GM10248 (cell line): Measurements from ENCODE around the gene TSPAN5.
A peak's percentile ranks its signal among the peaks of the same experiment; 100 is the strongest.

Experiments used
- CTCF ChIA-PET: fragments of 300-600 bp; sonication (Branson Sonifier 250); formaldehyde crosslinking; extraction: SDS; loops from one replicate; lab custom pipeline; 2021; ENCODE audit warnings: antibody characterized with exemption; lab: Yijun Ruan, JAX
- POLR2A ChIA-PET: fragments of 350-650 bp; sonication (Branson Sonifier 250); formaldehyde crosslinking; extraction: SDS; loops from one replicate; lab custom pipeline; 2020; ENCODE audit warnings: antibody characterized with exemption; lab: Yijun Ruan, JAX
- DNase-seq: peaks from one replicate; pipeline ENCODE4 v3.0.0; 2012; ENCODE audit errors: extremely low spot score
- TF ChIP-seq, protein P1 (sequence below): IDR thresholded peaks from 2 replicates; pipeline ENCODE4 v1.5.1; 2012; ENCODE audit warnings: mild to moderate bottlenecking, low read depth; ENCODE audit errors: extremely low read depth, missing control alignments, control extremely low read depth

TSPAN5 gene

DNA sequence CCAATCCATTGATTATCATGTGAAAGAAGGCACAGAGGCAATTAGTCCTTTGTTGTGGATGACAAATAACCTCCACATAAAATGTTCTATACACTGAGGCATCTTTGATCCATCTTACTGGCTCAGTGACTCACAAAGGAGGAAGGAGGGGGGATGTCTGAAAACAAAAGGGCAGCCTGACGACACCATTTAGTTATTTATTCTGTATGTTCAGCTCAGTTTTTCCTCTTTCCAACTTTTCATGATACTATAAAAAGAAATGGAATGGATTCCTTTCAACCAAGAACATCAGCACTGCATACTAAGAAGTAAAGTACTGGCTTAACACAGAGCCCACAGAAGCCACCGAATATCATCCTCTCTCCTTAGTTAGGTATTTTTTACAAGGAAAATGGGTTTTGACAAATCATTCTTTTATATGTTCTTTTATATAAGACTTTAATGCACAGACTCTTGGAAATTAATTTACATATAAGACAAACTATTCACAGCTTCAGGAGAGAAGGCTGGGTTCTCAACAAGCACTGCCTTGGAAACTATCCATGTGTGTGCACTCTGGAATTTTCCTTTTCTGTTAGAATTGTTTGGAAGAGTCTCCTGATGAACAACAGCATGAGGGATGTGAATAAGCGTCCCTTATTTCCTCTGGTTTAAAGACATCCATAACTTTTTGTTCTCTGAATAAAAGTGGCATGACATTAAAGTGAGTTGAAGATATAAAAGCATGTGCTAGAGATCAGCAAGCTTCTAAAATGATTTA lies 135.6 kb downstream of the TSPAN5 start:
- TF ChIP-seq, protein P1, sequence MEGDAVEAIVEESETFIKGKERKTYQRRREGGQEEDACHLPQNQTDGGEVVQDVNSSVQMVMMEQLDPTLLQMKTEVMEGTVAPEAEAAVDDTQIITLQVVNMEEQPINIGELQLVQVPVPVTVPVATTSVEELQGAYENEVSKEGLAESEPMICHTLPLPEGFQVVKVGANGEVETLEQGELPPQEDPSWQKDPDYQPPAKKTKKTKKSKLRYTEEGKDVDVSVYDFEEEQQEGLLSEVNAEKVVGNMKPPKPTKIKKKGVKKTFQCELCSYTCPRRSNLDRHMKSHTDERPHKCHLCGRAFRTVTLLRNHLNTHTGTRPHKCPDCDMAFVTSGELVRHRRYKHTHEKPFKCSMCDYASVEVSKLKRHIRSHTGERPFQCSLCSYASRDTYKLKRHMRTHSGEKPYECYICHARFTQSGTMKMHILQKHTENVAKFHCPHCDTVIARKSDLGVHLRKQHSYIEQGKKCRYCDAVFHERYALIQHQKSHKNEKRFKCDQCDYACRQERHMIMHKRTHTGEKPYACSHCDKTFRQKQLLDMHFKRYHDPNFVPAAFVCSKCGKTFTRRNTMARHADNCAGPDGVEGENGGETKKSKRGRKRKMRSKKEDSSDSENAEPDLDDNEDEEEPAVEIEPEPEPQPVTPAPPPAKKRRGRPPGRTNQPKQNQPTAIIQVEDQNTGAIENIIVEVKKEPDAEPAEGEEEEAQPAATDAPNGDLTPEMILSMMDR = no peak
- ChIA-PET POLR2A (no interaction called here), CTCF (interaction anchor here (1.6 kb wide), 1 partner anchor 534 kb away, joined by 3 read pairs; no protein-coding TSS in a partner anchor)
- no peak for DNase-seq

DNA sequence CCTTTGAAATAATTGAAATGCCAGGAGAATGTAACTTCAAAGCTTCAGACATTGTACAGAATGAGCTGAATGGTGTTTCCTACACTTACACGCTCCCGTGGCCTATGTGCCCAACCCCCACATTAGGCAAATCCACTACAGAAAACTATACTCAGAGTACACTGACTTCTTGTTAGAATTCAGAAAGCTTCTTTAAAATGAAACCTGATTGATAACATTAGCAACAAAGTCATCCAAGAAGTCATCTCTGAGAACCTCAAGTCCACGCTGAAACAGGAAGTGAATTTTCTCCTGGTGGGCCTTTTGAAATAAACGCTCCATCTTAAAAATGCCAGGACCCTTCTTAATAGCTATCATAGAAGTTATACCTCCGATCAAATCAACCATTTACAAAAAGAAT lies 136.3 kb downstream of the TSPAN5 start:
- CTCF ChIA-PET = interaction anchor here (0.7 to 1.6 kb wide), 2 partner anchors 379 to 534 kb away, joined by 3 read pairs; partner anchors contain the start of gene STPG2
- POLR2A ChIA-PET = no interaction called here
- TF ChIP-seq, protein P1 = no peak
- DNase-seq = no peak

DNA sequence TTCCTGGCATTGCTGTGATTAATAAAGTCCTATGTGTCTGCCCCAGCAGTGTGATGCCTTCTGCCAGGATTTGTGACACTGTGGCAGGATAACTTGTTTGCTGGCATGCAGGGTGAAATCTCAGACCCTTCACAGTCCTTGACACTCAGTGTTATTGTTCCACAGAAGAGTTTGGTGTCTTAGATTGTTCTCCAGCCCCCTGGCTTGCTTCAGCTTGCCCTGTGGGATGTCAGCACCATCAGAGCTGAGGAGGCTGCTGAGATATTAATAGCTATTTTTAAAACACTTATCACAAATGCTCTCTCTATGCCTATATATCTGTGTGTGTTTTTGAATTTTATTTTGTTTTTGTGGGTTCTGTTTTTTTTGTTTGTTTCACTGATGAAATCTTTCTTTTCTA lies 136.9 kb downstream of the TSPAN5 start:
- POLR2A ChIA-PET = no interaction called here
- TF ChIP-seq, protein P1 = no peak
- CTCF ChIA-PET = interaction anchor here (0.7 to 1.6 kb wide), 2 partner anchors 379 to 535 kb away, joined by 3 read pairs; partner anchors contain the start of gene STPG2
- DNase-seq = no peak

DNA sequence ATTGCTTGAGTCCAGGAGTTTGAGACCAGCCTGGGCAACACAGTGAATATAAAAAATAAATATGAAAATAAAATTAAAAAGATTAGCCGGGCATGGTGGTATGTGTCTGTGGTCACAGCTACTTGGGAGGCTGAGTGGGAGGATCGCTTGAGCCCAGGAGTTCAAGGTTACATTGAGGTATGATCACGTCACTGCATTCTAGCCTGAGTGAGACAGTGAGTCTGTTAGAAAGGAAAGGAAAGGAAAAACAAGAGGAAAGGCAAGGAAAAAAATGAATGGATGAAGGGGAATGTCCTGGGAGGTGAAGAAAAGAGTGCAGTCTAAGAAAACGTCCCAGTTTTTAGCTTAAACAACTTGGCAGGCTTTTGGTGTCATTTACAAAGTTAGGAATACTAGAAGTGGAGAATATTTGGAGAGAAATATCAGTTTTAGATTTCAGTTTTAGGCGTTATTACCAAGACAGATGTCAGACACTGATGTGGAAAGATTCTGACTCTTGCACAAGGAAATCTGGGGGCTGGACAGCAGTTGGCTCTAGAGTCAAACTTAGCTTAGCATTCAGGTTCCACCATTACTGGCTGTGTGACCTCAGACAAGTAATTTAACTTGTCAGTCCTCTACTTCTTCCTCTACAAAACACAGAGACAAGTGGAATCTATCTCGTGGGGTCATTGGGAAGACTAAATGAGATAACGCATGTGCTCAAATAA lies 139.0 kb downstream of the TSPAN5 start:
- ChIA-PET CTCF (no interaction called here), POLR2A (no interaction called here)
- TF ChIP-seq, protein P1 = no peak
- DNase-seq = no peak

DNA sequence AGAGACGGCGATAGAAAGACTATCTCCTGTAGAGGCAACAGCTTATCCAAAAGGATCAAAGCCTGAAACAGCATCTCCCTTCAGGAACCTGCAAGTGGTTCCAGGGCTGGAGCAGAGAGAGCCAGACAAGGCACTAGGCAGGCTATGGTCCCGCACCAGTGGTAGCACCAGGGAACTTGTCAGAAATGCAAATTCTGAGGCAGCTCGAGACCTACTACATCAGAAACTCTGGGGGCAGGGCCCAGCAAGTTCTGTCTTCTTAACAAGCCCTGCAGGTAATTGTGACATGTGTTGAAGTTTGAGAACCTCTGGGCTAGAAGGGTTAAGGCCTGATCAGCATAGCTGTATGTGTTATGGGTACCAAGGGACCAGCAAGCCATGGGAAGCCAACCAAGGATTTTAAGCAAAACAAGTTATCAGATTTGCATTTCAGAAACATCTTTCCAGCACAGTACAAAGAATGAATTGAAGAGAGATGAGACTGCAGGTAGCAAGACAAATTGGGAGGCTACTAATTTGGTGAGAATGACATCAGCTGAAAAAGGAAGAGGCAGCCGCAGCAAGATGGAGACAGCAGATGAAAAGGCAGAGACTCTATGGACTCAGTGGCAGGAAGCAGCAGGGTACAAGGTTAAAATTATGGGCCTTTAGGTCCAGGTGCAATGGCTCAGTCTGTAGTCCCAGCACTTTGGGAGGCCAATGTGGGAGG lies 139.7 kb downstream of the TSPAN5 start:
- ChIA-PET POLR2A (no interaction called here), CTCF (no interaction called here)
- TF ChIP-seq, protein P1 = no peak
- peak; percentile 22 for DNase-seq
